ENCODE data around the gene HSCB. TPM values are rescaled to one million over a fixed set of nuclear protein-coding genes. Genes with fewer than 3 reads are reported as not detected.

The HSCB gene
- total and polyA plus RNA-seq, 2 of the 4 experiments (the other 2 are of a cell fraction) = 5.4 to 13.2 TPM

GRCh38 chr22:28780296-28780695 is 38.5 kb downstream of the HSCB start:
- H4K20me1 ChIP-seq (ENCODE audit: insufficient read depth, low read length) = peaks cover 16% of the 10 kb centered on the region
- no peak overlapping the region for H4K91ac ChIP-seq (ENCODE audit: insufficient read depth, low read depth, low read length)
- no peak overlapping the region for H2AK9ac ChIP-seq (replicated peaks; ENCODE audit: low read depth, low read length, poor library complexity)
- no CpG with 5 or more reads among the region's 1 CpG for WGBS, 2 experiments (ENCODE audit: extremely low coverage in 2 of 2, insufficient read length in 1 of 2)
- POLR2A ChIA-PET (ENCODE audit: unreplicated experiment) = no interaction called here
- no peaks in the 10 kb centered on the region for H3K9me3 ChIP-seq (ENCODE audit: control insufficient read depth, insufficient read depth, low read length)
- dilution Hi-C loops (cut with HindIII; ENCODE audit: low sequenced_read_pairs, unreplicated experiment) (no loop called here), in situ Hi-C loops (cut with MboI; ENCODE audit: low sequenced_read_pairs) (no loop called here), intact Hi-C loops (cut with micrococcal nuclease) (no loop called here)
- no peak overlapping the region for H2BK15ac ChIP-seq (ENCODE audit: low read depth, low read length)
- no peak overlapping the region for H2BK20ac ChIP-seq (ENCODE audit: low read depth, low read length)
- no peak overlapping the region for H3K14ac ChIP-seq (replicated peaks; ENCODE audit: low read depth, low read length)
- no peak overlapping the region for H3K4ac ChIP-seq (ENCODE audit: low read depth, low read length)
- H3K4me1 ChIP-seq (ENCODE audit: control insufficient read depth, insufficient read depth, low read length) = peaks cover 5% of the 10 kb centered on the region
- TF ChIP-seq POLR2A (IDR thresholded peaks at IDR 0.05; ENCODE audit: low read depth, low read length) (no peak), FOS (IDR thresholded peaks at IDR 0.05; ENCODE audit: low read depth, low read length) (no peak), CHD1 (IDR thresholded peaks at IDR 0.05; ENCODE audit: low read depth, low read length) (no peak), MAFK (IDR thresholded peaks at IDR 0.05; ENCODE audit: low read depth, low read length) (no peak), CTCF (conservative IDR thresholded peaks at IDR 0.05; ENCODE audit: low read depth, low read length) (no peak), USF2 (IDR thresholded peaks at IDR 0.05; ENCODE audit: low read depth, low read length) (no peak), NFE2L2 (IDR thresholded peaks at IDR 0.05; ENCODE audit: low read depth, low read length) (no peak), RCOR1 (IDR thresholded peaks at IDR 0.05; ENCODE audit: insufficient replicate concordance, low read length) (no peak)
- TF ChIP-seq, protein P1, sequence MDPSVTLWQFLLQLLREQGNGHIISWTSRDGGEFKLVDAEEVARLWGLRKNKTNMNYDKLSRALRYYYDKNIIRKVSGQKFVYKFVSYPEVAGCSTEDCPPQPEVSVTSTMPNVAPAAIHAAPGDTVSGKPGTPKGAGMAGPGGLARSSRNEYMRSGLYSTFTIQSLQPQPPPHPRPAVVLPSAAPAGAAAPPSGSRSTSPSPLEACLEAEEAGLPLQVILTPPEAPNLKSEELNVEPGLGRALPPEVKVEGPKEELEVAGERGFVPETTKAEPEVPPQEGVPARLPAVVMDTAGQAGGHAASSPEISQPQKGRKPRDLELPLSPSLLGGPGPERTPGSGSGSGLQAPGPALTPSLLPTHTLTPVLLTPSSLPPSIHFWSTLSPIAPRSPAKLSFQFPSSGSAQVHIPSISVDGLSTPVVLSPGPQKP (IDR thresholded peaks at IDR 0.05; ENCODE audit: borderline replicate concordance, low read depth, low read length) = no peak
- ATAC-seq (ENCODE audit: low read depth) (no peak), DNase-seq (no peak)
- H3K4me3 ChIP-seq (ENCODE audit: insufficient read depth, low read depth, low read length) = no peak overlapping the region
- no peak overlapping the region for H2AK5ac ChIP-seq (ENCODE audit: low read depth, low read length)
- no peak overlapping the region for H3K9ac ChIP-seq (ENCODE audit: low read depth, low read length)
- peaks cover 41% of the 10 kb centered on the region for H3K36me3 ChIP-seq (ENCODE audit: control insufficient read depth, insufficient read depth, low read length)
- no peak overlapping the region for H2BK120ac ChIP-seq (ENCODE audit: low read depth, low read length)
- no peaks in the 10 kb centered on the region for H3K27me3 ChIP-seq (ENCODE audit: control insufficient read depth, insufficient read depth, low read length)
- CTCF ChIA-PET = interaction anchor here (0.7 kb wide), 1 partner anchor 369 kb away, joined by 4 read pairs; no protein-coding TSS in a partner anchor
- peaks cover 21 to 67% of the 10 kb centered on the region in 2 experiments for H3K79me1 ChIP-seq (ENCODE audit: low read depth in 1 of 2, low read length in 2 of 2)
- no peak overlapping the region for H2AFZ ChIP-seq (replicated peaks; ENCODE audit: low read length, poor library complexity)
- H3K27ac ChIP-seq (ENCODE audit: insufficient read depth, low read length) = no peak overlapping the region
- no peak overlapping the region for H4K5ac ChIP-seq (ENCODE audit: low read depth, low read length)
- H2BK5ac ChIP-seq (ENCODE audit: low read depth, low read length, poor library complexity, severe bottlenecking) = no peak overlapping the region
- H4K8ac ChIP-seq (ENCODE audit: low read depth in 2 of 2, low read length in 2 of 2) = no peak overlapping the region
- no peak overlapping the region for H3K4me2 ChIP-seq (ENCODE audit: low read depth, low read length)
- H3K56ac ChIP-seq (ENCODE audit: extremely low read depth, insufficient read depth, low read length) = no peak overlapping the region
- no peaks in the 10 kb centered on the region for H3K9me1 ChIP-seq (ENCODE audit: insufficient read depth, low read length)
- H3K18ac ChIP-seq (ENCODE audit: low read depth, low read length) = no peak overlapping the region
- BruUV-seq (replicated peaks) = no TSS peak
- H3K23ac ChIP-seq (ENCODE audit: low read depth, low read length) = no peak overlapping the region
